K562 (cell line): ENCODE data around the gene ACOX1. TPM values are rescaled to one million over a fixed set of nuclear protein-coding genes. Genes with fewer than 3 reads are reported as not detected.

Source experiments
- CBX1 ChIP-seq: sonication (generic); IDR thresholded peaks from 2 replicates; pipeline ENCODE4 v1.6.1; 2016; ENCODE audit warnings: antibody characterized with exemption, low read depth, mild to moderate bottlenecking
- FOXP4 ChIP-seq: sonication (generic); formaldehyde crosslinking; IDR thresholded peaks from 2 replicates; pipeline ENCODE4 v1.8.0; 2022; ENCODE audit warnings: mild to moderate bottlenecking, missing genetic modification reagents, borderline replicate concordance
- NONO ChIP-seq, 2 experiments: fragments of 200-400 bp in 1 of 2; fragments of 450-650 bp in 1 of 2; formaldehyde crosslinking in 1 of 2; IDR thresholded peaks; 2 replicates each; pipeline ENCODE4 v1.6.1; 2017; ENCODE audit warnings: low read depth in 2 of 2, mild to moderate bottlenecking in 2 of 2, moderate library complexity in 2 of 2, low read length in 1 of 2
- POLR2AphosphoS5 ChIP-seq: IDR thresholded peaks from 2 replicates; pipeline ENCODE4 v1.6.1; 2011; ENCODE audit warnings: mild to moderate bottlenecking, low read depth, low read length, moderate library complexity; ENCODE audit not compliant: control insufficient read depth, insufficient read depth
- RBBP5 ChIP-seq: fragments of 200-600 bp; sonication (generic); IDR thresholded peaks from 2 replicates; pipeline ENCODE4 v1.6.1; 2012; ENCODE audit warnings: borderline replicate concordance, mild to moderate bottlenecking, low read length, control low read depth, inconsistent platforms; ENCODE audit not compliant: insufficient read depth, poor library complexity, severe bottlenecking
- ZBTB34 ChIP-seq: fragments of 250-450 bp; sonication (Bioruptor Pico); IDR thresholded peaks from 2 replicates; pipeline ENCODE4 v1.8.0; 2021; ENCODE audit warnings: mild to moderate bottlenecking, moderate library complexity
- ZNF143 ChIP-seq: sonication (generic); formaldehyde crosslinking; IDR thresholded peaks from 2 replicates; pipeline ENCODE4 v1.9.0; 2022; ENCODE audit warnings: mild to moderate bottlenecking, missing genetic modification reagents
- polyA plus RNA-seq, 8 experiments: library from polyadenylated mRNA; depleted of rRNA in 4 of 8; stranded (reverse) in 5 of 8; unstranded in 3 of 8; fragments of >200 nt; fragmentation: Nextera tagmentation in 2 of 8; fragmentation: Illumina TruSeq in 1 of 8; extraction: Ambion mirVana in 2 of 8; extraction: Trizol in 1 of 8; gene quantifications; 2 replicates each; pipeline versions ENCODE4 v1.2.1 to v1.2.3, GENCODE V29; 2011 to 2014; ENCODE audit warnings: inconsistent platforms in 1 of 8, missing spikeins in 1 of 8
- total RNA-seq, 7 experiments: library from RNA; depleted of rRNA in 6 of 7; stranded (reverse); fragments of >200 nt in 6 of 7; fragmentation: Illumina TruSeq in 2 of 7; extraction: Trizol in 2 of 7; gene quantifications; 2 replicates each; pipeline versions ENCODE4 v1.2.1 to v1.2.3, GENCODE V29; 2011 to 2021; ENCODE audit warnings: low replicate concordance in 1 of 7
- TF ChIP-seq, protein P1 (sequence below): fragments of 450-650 bp; IDR thresholded peaks from 2 replicates; pipeline ENCODE4 v1.6.1; 2018; ENCODE audit not compliant: partially characterized antibody
- TF ChIP-seq, protein P2 (sequence below): fragments of 250-450 bp; sonication (Bioruptor Pico); IDR thresholded peaks from 2 replicates; pipeline ENCODE4 v1.8.0; 2022; ENCODE audit warnings: inconsistent platforms, mild to moderate bottlenecking, moderate library complexity, borderline replicate concordance
- TF ChIP-seq, protein P3 (sequence below): fragments of 450-650 bp; formaldehyde crosslinking; conservative IDR thresholded peaks from 2 replicates; pipeline ENCODE4 v1.4.0; 2022; ENCODE audit warnings: mild to moderate bottlenecking, missing genetic modification characterization

The ACOX1 gene
- total and polyA plus RNA-seq, 9 of the 15 experiments (the other 6 are each of a cell fraction or from before 2014, with no cell fraction given) = 7.8 to 24.1 (median 14.5) TPM

- TF ChIP-seq, protein P1, sequence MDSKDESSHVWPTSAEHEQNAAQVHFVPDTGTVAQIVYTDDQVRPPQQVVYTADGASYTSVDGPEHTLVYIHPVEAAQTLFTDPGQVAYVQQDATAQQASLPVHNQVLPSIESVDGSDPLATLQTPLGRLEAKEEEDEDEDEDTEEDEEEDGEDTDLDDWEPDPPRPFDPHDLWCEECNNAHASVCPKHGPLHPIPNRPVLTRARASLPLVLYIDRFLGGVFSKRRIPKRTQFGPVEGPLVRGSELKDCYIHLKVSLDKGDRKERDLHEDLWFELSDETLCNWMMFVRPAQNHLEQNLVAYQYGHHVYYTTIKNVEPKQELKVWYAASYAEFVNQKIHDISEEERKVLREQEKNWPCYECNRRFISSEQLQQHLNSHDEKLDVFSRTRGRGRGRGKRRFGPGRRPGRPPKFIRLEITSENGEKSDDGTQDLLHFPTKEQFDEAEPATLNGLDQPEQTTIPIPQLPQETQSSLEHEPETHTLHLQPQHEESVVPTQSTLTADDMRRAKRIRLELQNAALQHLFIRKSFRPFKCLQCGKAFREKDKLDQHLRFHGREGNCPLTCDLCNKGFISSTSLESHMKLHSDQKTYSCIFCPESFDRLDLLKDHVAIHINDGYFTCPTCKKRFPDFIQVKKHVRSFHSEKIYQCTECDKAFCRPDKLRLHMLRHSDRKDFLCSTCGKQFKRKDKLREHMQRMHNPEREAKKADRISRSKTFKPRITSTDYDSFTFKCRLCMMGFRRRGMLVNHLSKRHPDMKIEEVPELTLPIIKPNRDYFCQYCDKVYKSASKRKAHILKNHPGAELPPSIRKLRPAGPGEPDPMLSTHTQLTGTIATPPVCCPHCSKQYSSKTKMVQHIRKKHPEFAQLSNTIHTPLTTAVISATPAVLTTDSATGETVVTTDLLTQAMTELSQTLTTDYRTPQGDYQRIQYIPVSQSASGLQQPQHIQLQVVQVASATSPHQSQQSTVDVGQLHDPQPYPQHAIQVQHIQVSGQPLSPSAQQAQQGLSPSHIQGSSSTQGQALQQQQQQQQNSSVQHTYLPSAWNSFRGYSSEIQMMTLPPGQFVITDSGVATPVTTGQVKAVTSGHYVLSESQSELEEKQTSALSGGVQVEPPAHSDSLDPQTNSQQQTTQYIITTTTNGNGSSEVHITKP = no peak
- TF ChIP-seq, protein P2, sequence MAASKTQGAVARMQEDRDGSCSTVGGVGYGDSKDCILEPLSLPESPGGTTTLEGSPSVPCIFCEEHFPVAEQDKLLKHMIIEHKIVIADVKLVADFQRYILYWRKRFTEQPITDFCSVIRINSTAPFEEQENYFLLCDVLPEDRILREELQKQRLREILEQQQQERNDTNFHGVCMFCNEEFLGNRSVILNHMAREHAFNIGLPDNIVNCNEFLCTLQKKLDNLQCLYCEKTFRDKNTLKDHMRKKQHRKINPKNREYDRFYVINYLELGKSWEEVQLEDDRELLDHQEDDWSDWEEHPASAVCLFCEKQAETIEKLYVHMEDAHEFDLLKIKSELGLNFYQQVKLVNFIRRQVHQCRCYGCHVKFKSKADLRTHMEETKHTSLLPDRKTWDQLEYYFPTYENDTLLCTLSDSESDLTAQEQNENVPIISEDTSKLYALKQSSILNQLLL (CRISPR knock-in tag) = no peak
- TF ChIP-seq NONO (IDR thresholded peaks at IDR 0.05; ENCODE audit: low read depth in 2 of 2, low read length in 1 of 2) = no peak
- TF ChIP-seq ZBTB34 = no peak
- no peak for TF ChIP-seq POLR2AphosphoS5
- no peak for TF ChIP-seq CBX1
- no peak for TF ChIP-seq ZNF143 (CRISPR knock-in tag)
- TF ChIP-seq RBBP5 = no peak
- TF ChIP-seq, protein P3, sequence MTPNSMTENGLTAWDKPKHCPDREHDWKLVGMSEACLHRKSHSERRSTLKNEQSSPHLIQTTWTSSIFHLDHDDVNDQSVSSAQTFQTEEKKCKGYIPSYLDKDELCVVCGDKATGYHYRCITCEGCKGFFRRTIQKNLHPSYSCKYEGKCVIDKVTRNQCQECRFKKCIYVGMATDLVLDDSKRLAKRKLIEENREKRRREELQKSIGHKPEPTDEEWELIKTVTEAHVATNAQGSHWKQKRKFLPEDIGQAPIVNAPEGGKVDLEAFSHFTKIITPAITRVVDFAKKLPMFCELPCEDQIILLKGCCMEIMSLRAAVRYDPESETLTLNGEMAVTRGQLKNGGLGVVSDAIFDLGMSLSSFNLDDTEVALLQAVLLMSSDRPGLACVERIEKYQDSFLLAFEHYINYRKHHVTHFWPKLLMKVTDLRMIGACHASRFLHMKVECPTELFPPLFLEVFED (CRISPR knock-in tag) = no peak
- no peak for TF ChIP-seq FOXP4
These were observed 57.4 kb downstream of the ACOX1 start (continued) for GRCh38 chr17:75921596-75921995.
